K562 (cell line): ENCODE results near the gene UQCRHL. TPM values are rescaled to one million over a fixed set of nuclear protein-coding genes. Genes with fewer than 3 reads are reported as not detected.
A peak's percentile ranks its signal among the peaks of the same experiment; 100 is the strongest.

ENCODE experiments used
- ATF6 ChIP-seq: sonication (generic); formaldehyde crosslinking; IDR thresholded peaks from 2 replicates; pipeline ENCODE4 v1.4.0; 2020; ENCODE audit warnings: mild to moderate bottlenecking, missing genetic modification reagents
- ETV6 ChIP-seq, 3 experiments: fragments of 150-350 bp in 1 of 3; sonication (generic) in 1 of 3; formaldehyde crosslinking in 1 of 3; IDR thresholded peaks; 2 replicates each; pipeline versions ENCODE4 v1.6.1 to v1.8.0; 2014 to 2022; ENCODE audit warnings: borderline replicate concordance in 2 of 3, low read depth in 2 of 3, antibody characterized with exemption in 1 of 3, low read length in 1 of 3, mild to moderate bottlenecking in 1 of 3, missing genetic modification reagents in 1 of 3
- MTA2 ChIP-seq: fragments of 450-650 bp; IDR thresholded peaks from 2 replicates; pipeline ENCODE4 v1.6.1; 2016; ENCODE audit warnings: low read depth
- RBM39 ChIP-seq: fragments of 200-400 bp; formaldehyde crosslinking; optimal IDR thresholded peaks from 2 replicates; pipeline ENCODE3; 2018; ENCODE audit warnings: low read depth, low read length
- TCF15 ChIP-seq: fragments of 250-450 bp; sonication (Bioruptor Pico); IDR thresholded peaks from 2 replicates; pipeline ENCODE4 v1.8.0; 2022; ENCODE audit warnings: moderate library complexity, mild to moderate bottlenecking, inconsistent platforms
- ZBTB9 ChIP-seq: fragments of 450-650 bp; formaldehyde crosslinking; IDR thresholded peaks from 2 replicates; pipeline ENCODE4 v1.4.0; 2020; ENCODE audit warnings: mild to moderate bottlenecking, moderate library complexity
- ZNF316 ChIP-seq: fragments of 450-650 bp; IDR thresholded peaks from 2 replicates; pipeline ENCODE4 v1.6.1; 2016
- ZNF347 ChIP-seq: fragments of 450-650 bp; formaldehyde crosslinking; IDR thresholded peaks from 2 replicates; pipeline ENCODE4 v1.4.0; 2020; ENCODE audit warnings: low read depth, mild to moderate bottlenecking, moderate library complexity
- ZNF407 ChIP-seq: fragments of 450-650 bp; IDR thresholded peaks from 2 replicates; pipeline ENCODE4 v1.6.1; 2016; ENCODE audit warnings: low read depth
- ZNF518B ChIP-seq: fragments of 250-450 bp; sonication (Bioruptor Pico); IDR thresholded peaks from 2 replicates; pipeline ENCODE4 v1.5.0; 2021; ENCODE audit warnings: mild to moderate bottlenecking, moderate library complexity
- polyA plus RNA-seq, 8 experiments: library from polyadenylated mRNA; depleted of rRNA in 4 of 8; stranded (reverse) in 5 of 8; unstranded in 3 of 8; fragments of >200 nt; fragmentation: Nextera tagmentation in 2 of 8; fragmentation: Illumina TruSeq in 1 of 8; extraction: Ambion mirVana in 2 of 8; extraction: Trizol in 1 of 8; gene quantifications; 2 replicates each; pipeline versions ENCODE4 v1.2.1 to v1.2.3, GENCODE V29; 2011 to 2014; ENCODE audit warnings: inconsistent platforms in 1 of 8, missing spikeins in 1 of 8
- total RNA-seq, 7 experiments: library from RNA; depleted of rRNA in 6 of 7; stranded (reverse); fragments of >200 nt in 6 of 7; fragmentation: Illumina TruSeq in 2 of 7; extraction: Trizol in 2 of 7; gene quantifications; 2 replicates each; pipeline versions ENCODE4 v1.2.1 to v1.2.3, GENCODE V29; 2011 to 2021; ENCODE audit warnings: low replicate concordance in 1 of 7

UQCRHL gene
- total and polyA plus RNA-seq, 9 of the 15 experiments (the other 6 are each of a cell fraction or from before 2014, with no cell fraction given), result 5.1 to 41.3 (median 21.8) TPM

GRCh38 chr1:15835741-15836510 lies 28.5 kb upstream of the UQCRHL start (continued):
- peak; percentile 46; the same call in 1 of the 2 replicates for TF ChIP-seq ZBTB9 (CRISPR knock-in tag)
- TF ChIP-seq ATF6 (CRISPR knock-in tag), result peak; percentile 96; the same call in 1 of the 2 replicates
- no peak for TF ChIP-seq ZNF518B (CRISPR knock-in tag)
- no peak for TF ChIP-seq RBM39
- no peak for TF ChIP-seq ZNF347 (CRISPR knock-in tag)
- TF ChIP-seq ZNF407, result peak; percentile 53; the same call in 1 of the 2 replicates
- no peak for TF ChIP-seq MTA2
- TF ChIP-seq ZNF316, result 0 out of 2 replicates have a peak, but pooled peaks have one; percentile 41
- no peak for TF ChIP-seq ETV6 (IDR thresholded peaks at IDR 0.05; ENCODE audit: borderline replicate concordance in 1 of 2, low read depth in 2 of 2, low read length in 1 of 2)
- TF ChIP-seq ETV6 (CRISPR knock-in tag; IDR thresholded peaks at IDR 0.05; ENCODE audit: borderline replicate concordance), result no peak
- TF ChIP-seq TCF15, result peak; percentile 71; the same call in 1 of the 2 replicates
